SK-N-MC (cell line): ENCODE measurements around the gene ANP32A.

Experiments used
- DNase-seq: peaks from one replicate; pipeline ENCODE4 v3.0.0-alpha.2; 2011; ENCODE audit warnings: low read depth, low spot score
- H3K27ac ChIP-seq: fragments of 200-600 bp; sonication (generic); 2 replicates; pipeline ENCODE4 v1.5.1; 2016; ENCODE audit warnings: mixed run types
- H3K36me3 ChIP-seq: fragments of 200-600 bp; sonication (generic); 2 replicates; pipeline ENCODE4 v1.6.1; 2017; ENCODE audit warnings: antibody characterized with exemption, low read length, mixed read lengths; ENCODE audit not compliant: insufficient read depth
- H3K4me3 ChIP-seq: fragments of 200-600 bp; sonication (generic); 2 replicates; pipeline ENCODE4 v1.5.1; 2016
- H3K9ac ChIP-seq: fragments of 200-600 bp; sonication (generic); 2 replicates; pipeline ENCODE4 v1.8.0; 2017; ENCODE audit warnings: mixed run types, mixed read lengths; ENCODE audit not compliant: insufficient read length
- H3K9me3 ChIP-seq: fragments of 200-600 bp; sonication (generic); 2 replicates; pipeline ENCODE4 v1.6.1; 2017; ENCODE audit warnings: low read depth, mild to moderate bottlenecking, antibody characterized with exemption, low read length, moderate library complexity, mixed read lengths
- EZH2 ChIP-seq: fragments of 200-600 bp; sonication (generic); IDR thresholded peaks from one replicate; pipeline ENCODE4 v1.6.1; 2017; ENCODE audit warnings: antibody characterized with exemption
- FOXP2 ChIP-seq: optimal IDR thresholded peaks from 2 replicates; pipeline ENCODE3; 2011; ENCODE audit warnings: mild to moderate bottlenecking, moderate library complexity; ENCODE audit not compliant: insufficient read depth; ENCODE audit errors: extremely low read length, control extremely low read depth
- POLR2AphosphoS5 ChIP-seq: IDR thresholded peaks from 2 replicates; pipeline ENCODE4 v1.6.1; 2012; ENCODE audit warnings: mild to moderate bottlenecking, low read depth, low read length, borderline replicate concordance

Gene ANP32A

DNA sequence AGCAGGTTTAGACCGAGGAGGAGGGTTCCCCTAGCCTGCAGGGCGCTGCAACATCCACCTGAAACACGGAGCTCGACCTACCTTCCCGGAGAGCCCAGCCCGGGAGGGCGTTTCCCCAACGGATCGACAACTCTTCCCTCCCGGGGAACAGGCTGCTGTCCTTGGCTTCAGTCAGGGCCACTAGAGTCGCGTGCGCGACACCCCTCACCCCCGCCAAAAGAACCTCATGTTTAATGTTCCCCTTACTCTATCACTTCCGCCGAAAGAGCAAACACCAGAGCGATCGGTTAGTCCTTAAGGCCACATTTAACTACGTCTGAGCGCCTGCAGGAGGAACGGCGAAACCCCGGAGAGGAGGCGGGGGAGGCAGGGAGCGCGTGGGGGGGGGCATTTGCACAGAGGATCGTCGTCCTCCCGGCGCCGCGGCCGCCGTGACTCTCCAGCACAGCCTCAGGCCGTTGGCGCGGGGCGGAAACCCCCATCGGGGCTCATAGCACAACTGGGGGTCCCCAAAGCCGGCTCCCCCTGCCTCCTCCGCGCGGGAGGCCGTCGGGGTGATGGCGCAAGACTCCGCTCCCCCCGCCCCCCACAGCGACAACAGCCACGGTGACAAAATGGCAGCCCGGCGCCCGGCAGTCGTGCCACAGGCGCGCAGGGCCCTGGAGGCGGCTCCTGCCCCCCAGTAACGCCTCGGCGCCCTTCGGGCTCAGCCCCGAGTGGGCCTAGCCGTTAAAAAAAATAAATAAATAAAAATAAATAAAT, 3.2 kb downstream of the ANP32A start:
- H3K27ac ChIP-seq: peak overlapping the region; percentile 98
- H3K9me3 ChIP-seq: no peaks in the 10 kb centered on the region
- H3K36me3 ChIP-seq: peaks cover 21% of the 10 kb centered on the region
- TF ChIP-seq FOXP2 (no peak), EZH2 (no peak), POLR2AphosphoS5 (no peak)
- DNase-seq: no peak
- peak overlapping the region; percentile 98 for H3K9ac ChIP-seq
- peak overlapping the region; percentile 99 for H3K4me3 ChIP-seq

DNA sequence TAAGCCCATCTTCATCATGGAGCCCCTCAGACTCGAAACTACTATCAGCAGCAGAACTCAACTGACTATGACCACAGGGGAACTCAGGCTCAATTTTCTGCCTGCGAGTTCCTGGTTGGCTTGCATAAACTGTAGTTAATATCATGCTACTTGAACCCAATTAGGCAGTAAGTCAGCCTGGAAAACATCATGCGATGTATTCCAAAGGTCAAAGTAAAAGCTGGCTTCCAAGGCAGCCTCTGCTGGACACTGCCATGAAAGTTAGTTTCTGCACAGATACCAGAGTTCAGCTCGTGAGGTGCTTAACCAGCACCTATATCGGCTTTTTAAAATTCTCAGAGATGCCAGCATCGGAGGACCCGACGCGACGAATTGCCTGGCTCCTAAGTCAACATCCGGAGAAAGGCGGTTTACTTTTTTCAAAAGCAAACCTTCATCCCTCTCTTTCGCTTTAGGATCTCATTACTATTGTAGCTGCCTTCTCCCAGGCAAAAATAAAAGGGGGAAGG, 3.8 kb downstream of the ANP32A start:
- Histone ChIP-seq H3K9ac (peak overlapping the region; percentile 98), H3K36me3 (peaks cover 24% of the 10 kb centered on the region), H3K4me3 (peak overlapping the region; percentile 99), H3K9me3 (no peaks in the 10 kb centered on the region), H3K27ac (peak overlapping the region; percentile 98)
- TF ChIP-seq EZH2 (no peak), FOXP2 (no peak)
- no peak for DNase-seq

DNA sequence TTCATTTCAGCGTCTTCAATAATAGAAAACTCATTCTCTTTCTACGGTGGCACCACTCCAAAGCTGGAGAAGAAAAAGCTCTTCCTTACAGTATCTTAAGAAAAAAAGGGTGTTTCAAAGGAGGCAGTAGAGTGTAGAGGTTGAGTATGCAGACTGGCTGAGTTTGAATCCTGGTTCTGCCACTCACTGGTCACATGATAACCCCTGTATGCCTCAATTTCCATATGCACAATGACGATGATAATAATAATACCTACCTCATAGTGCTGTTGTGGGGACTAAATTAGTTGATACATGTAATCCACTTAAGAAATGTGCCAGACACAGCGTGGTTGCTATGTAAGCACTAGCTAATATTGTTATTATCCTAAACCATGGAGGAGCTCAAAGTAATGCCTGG, 4.5 kb downstream of the ANP32A start:
- Histone ChIP-seq H3K9me3 (no peaks in the 10 kb centered on the region), H3K4me3 (peak overlapping the region; percentile 99), H3K9ac (peak overlapping the region; percentile 5), H3K36me3 (peaks cover 27% of the 10 kb centered on the region), H3K27ac (no peak overlapping the region; the same call in 1 of the 2 replicates)
- TF ChIP-seq EZH2 (no peak), POLR2AphosphoS5 (no peak), FOXP2 (no peak)
- DNase-seq: no peak

DNA sequence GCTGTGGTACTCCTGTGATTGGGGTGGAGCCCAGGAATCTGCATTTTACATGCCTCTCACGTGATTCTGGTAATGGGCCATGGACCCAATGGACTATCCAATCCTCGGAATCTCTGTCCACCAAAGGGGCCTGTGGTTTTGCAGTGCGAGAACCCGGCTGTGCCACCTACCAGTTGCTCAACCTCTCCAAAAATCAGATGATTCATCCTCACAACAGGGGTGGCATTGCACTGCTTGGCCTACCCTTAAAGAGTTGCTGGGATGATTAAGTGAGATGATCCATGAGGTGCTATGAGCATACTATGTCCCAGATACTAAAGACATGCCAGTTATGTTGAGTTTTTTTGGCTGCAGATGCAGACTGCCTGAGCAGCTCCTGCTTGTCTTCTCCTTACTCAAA, 5.1 kb downstream of the ANP32A start:
- Histone ChIP-seq H3K36me3 (peaks cover 30% of the 10 kb centered on the region), H3K4me3 (peak overlapping the region; percentile 99; the same call in 1 of the 2 replicates), H3K27ac (no peak overlapping the region), H3K9ac (no peak overlapping the region), H3K9me3 (no peaks in the 10 kb centered on the region)
- TF ChIP-seq FOXP2: no peak
- TF ChIP-seq EZH2: no peak
- TF ChIP-seq POLR2AphosphoS5: no peak
- DNase-seq: no peak

DNA sequence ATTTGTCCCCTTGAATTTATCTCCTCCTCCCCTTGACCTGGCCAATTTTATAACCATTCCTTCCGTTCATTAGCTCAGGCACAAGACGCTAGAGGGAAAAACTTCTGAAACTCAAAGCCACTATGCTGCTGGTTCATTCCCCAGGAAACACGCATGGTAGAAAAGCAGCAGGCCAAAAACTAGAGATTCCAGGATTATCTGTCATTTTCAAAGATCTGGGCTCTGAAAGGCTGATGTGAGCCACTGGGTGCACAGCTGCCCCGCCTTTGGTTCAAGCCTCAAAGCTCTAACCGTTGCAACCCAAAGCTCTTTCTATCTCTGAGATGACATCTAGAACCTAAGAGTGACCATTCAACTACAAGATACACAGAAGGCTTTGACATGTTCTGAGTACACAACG, 6.1 kb downstream of the ANP32A start:
- Histone ChIP-seq H3K9me3 (no peaks in the 10 kb centered on the region), H3K4me3 (no peak overlapping the region), H3K36me3 (peaks cover 39% of the 10 kb centered on the region), H3K9ac (no peak overlapping the region), H3K27ac (0 out of 2 replicates have a peak overlapping the region, but pooled peaks have one; percentile 4)
- no peak for DNase-seq
- TF ChIP-seq FOXP2: no peak
- TF ChIP-seq POLR2AphosphoS5: no peak
- no peak for TF ChIP-seq EZH2

DNA sequence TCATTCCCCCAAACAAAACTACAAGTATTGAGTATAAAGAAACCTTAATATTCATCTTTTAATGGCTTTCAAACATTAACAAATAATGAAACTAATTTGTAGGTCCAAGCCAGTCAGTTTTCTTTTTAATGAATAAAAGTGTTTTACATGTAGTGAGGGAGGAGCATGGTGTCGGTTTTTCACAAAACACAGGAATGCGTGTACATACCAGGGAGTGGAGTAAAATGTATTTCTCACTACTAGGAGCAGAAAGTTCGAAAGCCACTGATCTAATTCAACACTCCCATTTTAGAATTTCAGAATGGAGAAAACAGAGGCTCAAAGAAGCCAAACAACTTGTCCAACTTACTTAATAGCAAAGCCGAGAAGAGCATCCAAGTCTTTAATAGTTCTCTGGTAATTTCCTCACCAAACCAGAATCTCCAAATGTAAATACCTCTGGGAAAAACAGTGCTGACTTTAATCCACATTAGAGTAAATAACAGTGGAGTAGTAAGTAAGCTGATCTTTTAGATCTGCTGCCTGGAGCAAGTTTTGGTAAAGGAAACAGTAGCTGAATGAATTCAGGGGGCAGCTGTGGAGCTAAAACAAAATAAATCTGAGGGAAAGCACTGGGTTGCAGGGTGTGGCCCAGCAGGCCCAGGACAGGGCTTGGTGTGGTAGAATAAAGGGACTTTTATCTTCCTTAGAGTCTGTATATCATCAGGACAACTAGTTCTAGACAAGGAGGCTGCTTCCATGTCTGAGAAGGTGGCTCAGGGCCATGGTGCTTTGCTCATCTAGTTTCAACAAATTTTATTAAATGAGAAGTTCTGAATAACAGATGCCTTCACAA, 7.9 kb downstream of the ANP32A start:
- DNase-seq: no peak
- Histone ChIP-seq H3K4me3 (no peak overlapping the region), H3K36me3 (peaks cover 51% of the 10 kb centered on the region), H3K9me3 (no peaks in the 10 kb centered on the region), H3K27ac (peak overlapping the region; percentile 71), H3K9ac (no peak overlapping the region)
- TF ChIP-seq FOXP2 (no peak), POLR2AphosphoS5 (no peak), EZH2 (no peak)

DNA sequence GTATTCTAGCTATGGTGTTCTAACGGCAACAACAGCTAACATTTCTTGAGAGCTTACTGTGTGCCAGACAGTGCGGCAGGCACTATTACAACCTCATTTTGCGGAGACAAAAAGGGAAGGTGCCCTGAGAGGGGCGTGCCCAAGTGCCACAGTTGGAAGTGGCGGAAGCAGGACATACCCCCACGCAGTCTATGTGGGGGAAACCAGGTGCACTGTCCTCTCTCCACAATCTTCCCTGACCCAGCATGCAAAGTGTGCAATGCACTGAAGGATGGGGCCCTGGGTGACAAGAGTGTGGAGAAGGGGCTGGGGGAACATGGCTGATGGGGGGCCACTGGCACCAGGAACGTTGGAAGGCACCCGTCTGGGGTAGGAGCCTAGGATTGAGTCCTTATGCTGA, 8.6 kb downstream of the ANP32A start:
- H3K4me3 ChIP-seq: no peak overlapping the region
- H3K9ac ChIP-seq: no peak overlapping the region
- TF ChIP-seq EZH2 (no peak), FOXP2 (no peak), POLR2AphosphoS5 (no peak)
- H3K36me3 ChIP-seq: peaks cover 55% of the 10 kb centered on the region
- no peak for DNase-seq
- no peaks in the 10 kb centered on the region for H3K9me3 ChIP-seq
- H3K27ac ChIP-seq: no peak overlapping the region

DNA sequence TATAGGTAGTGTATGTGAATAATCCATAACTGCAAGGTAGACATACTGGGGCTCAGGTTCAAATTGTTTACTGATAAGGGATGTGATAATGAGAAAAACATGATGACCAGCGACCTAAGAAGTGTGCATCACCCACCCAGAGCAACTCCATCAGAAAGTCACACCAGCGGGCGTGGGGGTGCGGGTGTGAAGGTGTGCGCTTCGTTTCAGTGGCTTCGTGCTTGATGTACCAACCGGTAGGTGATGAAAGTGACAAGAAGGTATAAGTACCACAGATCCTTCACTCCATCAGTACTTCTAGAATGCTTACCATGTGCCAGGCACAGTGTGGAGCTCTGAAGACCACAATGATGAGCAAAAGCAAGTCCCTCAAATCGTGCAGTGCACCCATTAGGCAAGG, 11.2 kb downstream of the ANP32A start:
- DNase-seq: no peak
- Histone ChIP-seq H3K36me3 (peaks cover 59% of the 10 kb centered on the region), H3K4me3 (no peak overlapping the region), H3K9ac (no peak overlapping the region), H3K27ac (no peak overlapping the region), H3K9me3 (no peaks in the 10 kb centered on the region)
- TF ChIP-seq POLR2AphosphoS5: no peak
- no peak for TF ChIP-seq EZH2
- no peak for TF ChIP-seq FOXP2
